ENCODE results near the gene INPP5A. TPM values are rescaled to one million over a fixed set of nuclear protein-coding genes. Genes with fewer than 3 reads are reported as not detected.

INPP5A gene
- total RNA-seq, 4 donors from 2014 or later = 16.9 to 58.2 (median 29.5) TPM

DNA sequence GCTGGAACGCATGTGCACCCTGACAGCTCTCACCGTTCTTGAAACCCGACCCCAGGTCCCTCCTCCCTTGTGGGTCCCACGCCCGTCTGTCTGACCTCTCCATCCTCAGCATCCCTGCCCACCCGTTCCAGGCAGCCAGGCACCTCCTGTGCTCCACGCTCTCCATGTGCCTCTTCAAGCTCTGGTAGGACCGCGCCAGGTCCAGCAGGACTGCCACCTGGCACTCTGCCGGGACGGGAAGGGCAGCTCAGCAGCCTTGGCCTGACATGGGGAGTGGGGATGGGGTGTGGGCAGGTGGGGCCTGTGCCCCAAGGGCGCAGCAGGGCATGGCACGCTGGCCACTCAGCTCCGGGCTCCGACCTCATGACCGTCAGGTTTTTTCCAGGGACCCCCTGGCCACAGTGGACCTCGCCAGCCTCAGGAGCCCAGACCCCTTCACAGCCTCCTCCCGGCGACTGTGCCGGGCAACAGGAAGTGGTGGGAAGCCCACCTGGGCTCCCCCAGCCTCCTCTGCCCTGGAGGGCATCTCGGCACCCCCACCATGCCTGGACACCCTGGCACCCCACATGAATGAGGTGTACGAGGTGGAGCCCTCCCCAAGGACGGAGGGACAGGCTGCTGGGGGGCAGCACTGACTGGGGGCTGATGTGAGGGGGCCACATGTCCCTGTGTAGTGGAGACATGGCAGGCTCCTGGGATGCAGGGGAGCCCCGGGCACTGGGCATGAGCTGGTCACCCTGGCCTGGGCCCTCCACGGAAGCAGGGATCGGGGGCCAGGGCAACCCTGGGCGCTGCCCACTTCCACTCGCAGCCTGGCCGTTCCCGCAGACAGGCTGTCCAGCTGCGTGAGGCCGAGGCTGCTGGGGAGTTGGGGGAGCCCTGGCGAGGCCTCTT lies 273.5 kb downstream of the INPP5A start:
- intact Hi-C loops (cut with DNase I) = no loop called here
- Histone ChIP-seq H3K9me3 (no peaks in the 10 kb centered on the region), H3K27me3 (peaks cover 0 to 80% (median 0%) of the 10 kb centered on the region in 4 donors), H3K27ac (no peak overlapping the region), H3K36me3 (no peaks in the 10 kb centered on the region), H3K4me3 (no peak overlapping the region), H3K4me1 (no peaks in the 10 kb centered on the region)
- TF ChIP-seq, protein P1, sequence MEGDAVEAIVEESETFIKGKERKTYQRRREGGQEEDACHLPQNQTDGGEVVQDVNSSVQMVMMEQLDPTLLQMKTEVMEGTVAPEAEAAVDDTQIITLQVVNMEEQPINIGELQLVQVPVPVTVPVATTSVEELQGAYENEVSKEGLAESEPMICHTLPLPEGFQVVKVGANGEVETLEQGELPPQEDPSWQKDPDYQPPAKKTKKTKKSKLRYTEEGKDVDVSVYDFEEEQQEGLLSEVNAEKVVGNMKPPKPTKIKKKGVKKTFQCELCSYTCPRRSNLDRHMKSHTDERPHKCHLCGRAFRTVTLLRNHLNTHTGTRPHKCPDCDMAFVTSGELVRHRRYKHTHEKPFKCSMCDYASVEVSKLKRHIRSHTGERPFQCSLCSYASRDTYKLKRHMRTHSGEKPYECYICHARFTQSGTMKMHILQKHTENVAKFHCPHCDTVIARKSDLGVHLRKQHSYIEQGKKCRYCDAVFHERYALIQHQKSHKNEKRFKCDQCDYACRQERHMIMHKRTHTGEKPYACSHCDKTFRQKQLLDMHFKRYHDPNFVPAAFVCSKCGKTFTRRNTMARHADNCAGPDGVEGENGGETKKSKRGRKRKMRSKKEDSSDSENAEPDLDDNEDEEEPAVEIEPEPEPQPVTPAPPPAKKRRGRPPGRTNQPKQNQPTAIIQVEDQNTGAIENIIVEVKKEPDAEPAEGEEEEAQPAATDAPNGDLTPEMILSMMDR (IDR thresholded peaks at IDR 0.05) = no peak
- no peak for TF ChIP-seq POLR2A (IDR thresholded peaks at IDR 0.05)
- DNase-seq = no peak
- 43 to 63% methylated on average over 8 to 18 of the region's 33 CpGs for WGBS, 2 donors

DNA sequence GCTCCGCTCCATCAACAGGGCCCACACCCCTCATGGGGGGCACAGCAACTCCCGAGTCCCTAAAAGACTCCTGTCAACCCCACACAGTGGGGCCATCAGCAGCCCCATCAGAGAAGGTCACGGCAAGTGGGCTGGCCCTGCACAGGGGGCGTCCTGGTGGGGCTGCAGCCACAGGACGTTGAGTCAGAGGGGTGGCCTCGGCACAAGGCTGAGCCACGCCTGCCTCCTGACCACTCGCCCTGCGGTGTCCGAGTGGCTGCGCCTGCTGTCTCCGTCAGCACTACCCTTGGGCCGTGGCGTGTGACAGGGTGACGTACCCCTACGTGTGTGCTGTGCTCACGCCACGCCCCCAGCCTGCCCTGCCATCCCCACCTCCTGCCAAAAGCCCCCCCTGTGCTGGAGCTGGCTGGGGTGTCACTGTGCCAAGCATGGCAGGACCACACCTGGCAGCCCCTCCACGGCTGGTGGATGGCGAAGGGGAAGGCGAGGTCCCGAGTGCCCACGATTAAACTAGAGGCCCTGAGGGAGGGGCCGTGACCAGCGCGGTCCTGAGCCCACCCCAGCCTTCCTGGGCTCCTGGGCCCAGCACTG lies 274.4 kb downstream of the INPP5A start:
- peaks cover 0 to 86% (median 0%) of the 10 kb centered on the region in 4 donors for H3K27me3 ChIP-seq
- intact Hi-C loops (cut with DNase I) = no loop called here
- no peak for DNase-seq

DNA sequence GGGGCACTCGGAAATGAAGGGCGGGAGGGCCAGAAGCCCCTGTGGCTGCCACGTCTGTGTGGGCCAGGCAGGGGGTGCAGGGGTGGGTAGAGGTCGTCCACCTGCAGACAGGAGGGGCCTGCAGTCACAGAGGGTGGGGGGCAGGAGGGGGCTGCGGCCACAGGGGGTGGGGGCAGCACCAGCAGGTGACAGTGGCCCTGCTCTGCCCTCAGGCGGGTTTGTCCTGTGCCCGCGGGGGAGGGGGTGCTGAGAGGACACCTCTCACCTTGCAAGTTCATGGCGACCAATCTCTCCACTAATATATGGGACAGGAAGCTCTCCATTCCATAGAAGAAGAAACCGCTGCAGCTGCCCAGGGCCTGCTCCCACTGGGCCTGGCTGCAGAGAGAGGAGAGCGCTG lies 274.9 kb downstream of the INPP5A start:
- WGBS, 2 donors = 35 to 63% methylated on average over 5 to 7 of the region's 11 CpGs
- H3K36me3 ChIP-seq = no peaks in the 10 kb centered on the region
- no peak overlapping the region for H3K4me3 ChIP-seq
- TF ChIP-seq, protein P1 (IDR thresholded peaks at IDR 0.05) = no peak
- no peak for TF ChIP-seq POLR2A (IDR thresholded peaks at IDR 0.05)
- peaks cover 0 to 91% (median 0%) of the 10 kb centered on the region in 4 donors for H3K27me3 ChIP-seq
- H3K4me1 ChIP-seq = no peaks in the 10 kb centered on the region
- no peaks in the 10 kb centered on the region for H3K9me3 ChIP-seq
- DNase-seq = no peak
- intact Hi-C loops (cut with DNase I) = no loop called here
- no peak overlapping the region for H3K27ac ChIP-seq

More for the DNA sequence above, 274.4 kb downstream of the INPP5A start:
- H3K36me3 ChIP-seq = no peaks in the 10 kb centered on the region
- H3K9me3 ChIP-seq = no peaks in the 10 kb centered on the region
- no peak overlapping the region for H3K27ac ChIP-seq
- no peaks in the 10 kb centered on the region for H3K4me1 ChIP-seq
- H3K4me3 ChIP-seq = no peak overlapping the region
- TF ChIP-seq, protein P1 (IDR thresholded peaks at IDR 0.05) = no peak
- no peak for TF ChIP-seq POLR2A (IDR thresholded peaks at IDR 0.05)
- WGBS, 2 donors = 77 to 90% methylated on average over 6 to 7 of the region's 26 CpGs

DNA sequence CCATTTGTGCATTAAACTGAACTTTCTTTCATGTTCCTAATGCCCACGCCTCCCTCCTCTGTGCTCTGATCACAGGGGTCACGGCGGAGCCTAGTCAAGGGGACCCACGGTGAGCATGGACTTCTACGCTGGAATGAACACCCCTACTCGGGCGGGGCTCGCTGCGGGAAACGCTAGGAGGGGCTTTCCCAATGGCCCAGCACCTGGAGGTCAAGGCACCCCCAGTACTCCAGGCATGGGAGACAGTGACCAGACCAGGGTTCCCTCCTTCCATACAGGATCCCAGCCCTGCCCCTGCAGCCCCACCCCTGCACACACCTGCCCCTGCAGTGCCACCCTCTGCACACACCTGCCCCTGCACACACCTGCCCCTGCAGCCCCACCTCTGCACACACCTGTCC lies 275.4 kb downstream of the INPP5A start:
- TF ChIP-seq, protein P1 (IDR thresholded peaks at IDR 0.05) = no peak
- TF ChIP-seq POLR2A (IDR thresholded peaks at IDR 0.05) = no peak
- no peak for DNase-seq
- intact Hi-C loops (cut with DNase I) = no loop called here
- Histone ChIP-seq H3K4me1 (no peaks in the 10 kb centered on the region), H3K27ac (no peak overlapping the region), H3K9me3 (no peaks in the 10 kb centered on the region), H3K27me3 (peaks cover 0 to 95% (median 0%) of the 10 kb centered on the region in 4 donors), H3K4me3 (no peak overlapping the region), H3K36me3 (no peaks in the 10 kb centered on the region)
- WGBS, 2 donors = no CpG with 5 or more reads among the region's 10 CpGs
